Embryonic facial prominence (tissue), 1 donor: ENCODE data around the gene SKP1.

Experiments used
- DNase-seq: peaks from one replicate; pipeline ENCODE4 v3.0.0-alpha.2; 2016; ENCODE audit errors: extremely low spot score

The SKP1 gene

DNA sequence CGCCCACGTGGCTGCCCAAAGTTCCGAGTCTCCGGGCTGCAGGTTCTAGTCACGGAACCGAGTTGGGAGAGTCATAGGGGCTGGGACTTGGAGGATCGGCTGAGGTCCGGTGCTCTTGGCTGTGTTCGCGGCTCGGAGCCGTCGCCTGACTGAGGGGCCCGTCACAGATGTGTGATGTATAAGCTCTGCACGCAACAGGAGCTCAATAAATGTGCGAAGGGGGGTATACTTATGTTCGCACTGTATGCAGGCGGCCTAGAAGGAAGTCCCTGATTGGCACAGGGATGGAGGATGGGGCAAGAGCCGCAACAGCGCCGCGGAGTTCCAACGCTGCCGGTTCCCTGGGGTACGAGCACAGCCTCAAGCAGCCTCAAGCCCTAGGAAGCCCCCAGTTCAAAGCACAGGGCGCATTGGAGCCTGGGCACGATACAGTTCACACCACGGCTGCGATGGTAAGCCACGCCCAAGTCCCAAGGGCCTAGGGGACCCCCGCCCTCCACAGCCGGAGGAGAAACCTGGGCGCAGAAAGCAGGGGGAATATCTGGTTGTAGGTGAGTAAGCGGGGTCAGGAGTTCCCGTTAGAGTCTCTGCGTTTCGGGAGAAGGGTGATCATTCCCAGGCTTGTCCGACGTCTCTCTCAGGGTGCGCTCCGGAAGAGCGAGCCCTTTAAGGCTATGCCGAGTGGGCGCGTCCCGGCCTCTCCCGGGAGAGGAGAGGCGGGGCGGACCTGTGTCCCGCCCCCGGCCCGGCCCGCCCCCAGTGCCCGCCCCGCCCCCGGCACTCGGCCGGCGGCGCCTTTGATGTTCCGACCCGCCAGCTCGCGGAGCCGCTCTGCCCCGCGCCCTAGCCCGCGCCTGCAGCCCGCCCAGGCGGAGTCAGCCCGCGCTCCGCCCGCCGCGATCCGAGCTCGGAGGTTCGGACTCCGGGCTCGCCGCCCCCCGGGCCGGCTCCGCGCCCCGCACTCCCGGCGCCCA, 62.6 kb downstream of the SKP1 start, which contains the start of gene TCF7:
TSS of gene TCF7 (plus strand) at position 780 of the 974 bp plus-strand sequence. CDS start 226 bp downstream, outside the sequence.
- DNase-seq = peak; percentile 48

DNA sequence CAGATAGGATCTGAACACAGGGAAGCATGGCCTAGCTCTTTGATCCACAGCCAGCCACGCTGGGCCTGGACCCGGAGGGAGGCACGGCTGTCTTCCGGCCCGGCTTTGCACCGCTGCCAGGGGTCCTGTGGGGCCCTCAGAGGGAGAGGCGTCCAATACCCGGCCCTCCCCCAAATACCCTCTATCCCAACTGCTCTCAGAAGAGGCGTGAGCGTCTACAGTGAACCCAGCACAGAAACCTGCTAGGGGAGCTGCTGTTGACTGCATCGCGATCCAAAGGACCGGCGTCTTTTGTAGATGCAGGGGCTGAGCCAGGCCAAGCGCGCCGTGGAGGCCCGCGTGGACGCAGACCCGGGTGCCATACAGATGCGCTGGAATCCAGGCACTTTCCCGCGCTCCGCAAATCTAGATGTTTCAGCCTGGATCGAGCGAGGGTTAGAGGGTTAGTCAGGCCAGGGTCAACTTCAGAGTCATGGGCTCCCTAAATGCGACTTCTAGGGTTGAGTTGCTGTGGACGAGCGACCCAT, 63.3 kb downstream of the SKP1 start:
- no peak for DNase-seq

DNA sequence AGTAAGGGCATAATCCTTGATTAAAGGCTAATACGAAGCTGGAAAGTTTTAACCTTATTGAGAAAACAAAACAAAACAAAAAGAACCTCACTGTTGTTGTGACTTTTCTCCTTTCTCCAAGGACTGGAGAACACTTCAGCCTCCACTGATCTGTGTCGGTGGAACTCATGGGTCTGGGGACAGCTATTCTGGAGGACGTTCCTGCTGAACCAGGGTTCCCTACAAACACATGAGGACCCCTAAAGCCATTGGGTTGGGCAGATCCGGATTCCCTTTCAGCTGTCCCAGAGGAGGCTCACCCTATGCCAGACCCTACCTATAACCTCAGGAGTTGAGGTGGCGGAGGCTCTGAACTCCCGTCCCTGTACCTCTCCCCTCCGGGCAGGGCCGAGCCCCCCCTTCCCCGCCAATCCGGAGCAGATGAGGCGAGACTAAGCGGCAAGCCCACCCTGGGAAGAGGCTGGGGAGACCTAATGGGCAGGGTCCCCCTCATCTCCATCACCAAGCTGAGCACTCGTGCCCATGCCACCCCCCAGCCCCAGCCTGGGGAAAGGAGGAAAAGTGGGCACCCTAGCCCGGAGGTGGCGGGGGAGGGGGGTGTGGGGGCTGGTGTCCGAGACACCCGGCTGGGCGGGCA, 63.9 kb downstream of the SKP1 start:
- DNase-seq = no peak

DNA sequence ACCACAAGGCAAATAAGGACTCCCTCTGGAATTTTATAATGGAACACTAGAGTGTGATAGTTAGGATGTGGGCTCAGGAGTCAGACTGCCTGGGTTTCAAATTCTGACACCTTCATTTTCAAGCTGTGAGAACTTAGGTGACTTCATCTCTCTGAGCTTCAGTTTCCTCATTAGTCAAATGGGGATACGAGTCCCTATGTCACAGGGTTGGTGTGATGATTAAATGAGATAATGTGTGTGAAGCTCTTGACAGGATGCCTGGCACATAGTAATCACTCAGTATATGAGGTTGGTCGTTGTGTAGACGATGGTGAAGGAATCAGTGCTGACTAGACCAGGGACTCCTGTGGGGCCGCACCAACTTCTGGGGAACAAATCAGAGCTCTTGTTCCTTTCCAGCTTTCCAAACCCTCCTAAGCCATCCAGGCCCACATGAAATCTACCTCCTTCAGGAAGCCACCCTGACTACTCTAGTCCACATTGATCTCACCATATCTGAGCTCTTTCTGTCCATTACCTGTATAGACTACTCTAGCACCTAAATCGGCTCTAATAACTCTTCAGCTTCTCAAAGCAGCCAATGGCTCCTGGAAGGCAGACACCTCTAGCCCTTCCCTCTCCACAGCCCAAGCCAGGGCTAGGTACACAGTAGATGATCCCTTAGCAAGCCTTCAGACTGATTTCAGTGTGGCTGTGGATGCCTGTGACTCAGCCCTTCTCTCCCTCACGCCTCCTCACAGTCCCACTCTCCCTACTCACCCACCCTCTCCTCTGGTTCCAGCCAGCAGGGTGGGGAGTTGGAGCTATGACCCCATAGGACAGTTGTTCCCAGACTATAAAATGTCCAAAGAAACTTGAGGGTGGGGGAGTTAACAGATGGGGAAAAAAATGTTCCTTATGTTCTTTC, 64.8 kb downstream of the SKP1 start:
- no peak for DNase-seq

DNA sequence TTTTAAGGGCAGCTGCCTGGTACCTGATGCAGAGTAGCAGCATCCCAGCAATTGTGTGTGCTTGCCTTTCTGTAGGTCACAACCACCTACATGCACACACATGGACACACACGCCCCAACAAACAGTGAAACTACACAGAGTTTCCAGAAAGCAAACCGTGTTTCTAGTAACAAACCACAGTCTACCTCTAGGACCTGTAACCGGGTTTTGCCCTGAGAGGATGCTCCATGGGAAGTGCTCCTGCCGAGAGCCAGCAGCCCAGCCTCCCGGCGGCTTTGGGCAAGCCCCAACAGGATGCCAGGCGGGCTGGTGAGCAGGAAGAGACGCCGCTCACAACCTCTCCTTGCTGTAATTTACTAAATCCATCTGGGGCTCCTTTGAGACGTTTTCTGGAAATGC, 66.4 kb downstream of the SKP1 start:
- no peak for DNase-seq

DNA sequence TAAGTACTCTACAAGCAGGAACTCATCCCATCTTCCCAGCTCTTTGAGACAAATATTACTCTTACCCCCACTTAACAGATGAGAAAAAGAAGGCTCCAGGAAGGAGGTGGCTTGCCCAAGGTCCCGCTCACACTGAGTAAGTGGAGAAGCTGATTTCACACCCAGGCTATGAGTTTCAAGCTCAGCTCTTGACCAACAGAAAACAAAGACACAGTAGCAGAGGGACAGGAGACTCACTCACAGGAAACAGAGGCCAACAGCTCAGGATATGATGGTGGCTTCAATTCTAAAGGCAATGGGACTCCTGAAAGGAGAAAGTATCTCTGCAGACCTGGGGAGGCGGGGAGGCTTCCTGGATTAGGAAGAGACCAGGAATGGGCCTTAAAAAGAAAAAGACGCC, 69.0 kb downstream of the SKP1 start:
- DNase-seq = no peak

DNA sequence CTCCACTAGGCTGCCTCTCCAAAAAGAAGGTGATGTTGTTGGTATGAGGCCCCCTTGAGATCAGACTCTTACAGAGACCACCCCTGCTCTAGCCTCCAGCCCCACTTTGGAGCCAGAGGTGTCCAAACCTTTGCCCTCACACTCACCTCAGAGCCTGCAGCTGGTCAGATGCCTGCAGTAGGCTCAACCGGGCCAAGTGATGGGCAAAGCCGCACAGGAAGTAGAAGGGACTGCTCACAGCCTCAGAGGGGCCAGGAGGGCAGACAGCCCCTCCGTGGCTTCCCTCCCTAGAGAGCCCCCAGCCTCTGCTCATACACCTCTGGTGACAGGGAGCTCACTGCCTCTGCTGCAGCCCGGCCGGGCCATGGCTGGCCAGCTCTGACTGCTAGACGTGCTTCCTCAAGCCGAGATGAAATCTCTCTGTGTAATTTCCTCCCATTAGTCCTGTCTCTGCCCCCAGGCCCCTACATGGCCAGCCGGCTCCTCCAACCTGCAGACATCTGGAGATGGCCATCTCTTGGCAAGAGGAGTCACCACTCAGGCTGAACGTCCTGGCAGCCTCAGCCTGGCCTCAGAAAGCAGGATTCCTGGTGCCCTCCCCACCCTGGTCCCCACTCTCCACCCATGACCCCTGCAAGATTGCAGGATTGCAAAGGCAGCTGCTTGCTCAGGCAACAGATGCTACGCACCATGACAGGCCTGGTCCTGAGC, 69.6 kb downstream of the SKP1 start:
- no peak for DNase-seq

DNA sequence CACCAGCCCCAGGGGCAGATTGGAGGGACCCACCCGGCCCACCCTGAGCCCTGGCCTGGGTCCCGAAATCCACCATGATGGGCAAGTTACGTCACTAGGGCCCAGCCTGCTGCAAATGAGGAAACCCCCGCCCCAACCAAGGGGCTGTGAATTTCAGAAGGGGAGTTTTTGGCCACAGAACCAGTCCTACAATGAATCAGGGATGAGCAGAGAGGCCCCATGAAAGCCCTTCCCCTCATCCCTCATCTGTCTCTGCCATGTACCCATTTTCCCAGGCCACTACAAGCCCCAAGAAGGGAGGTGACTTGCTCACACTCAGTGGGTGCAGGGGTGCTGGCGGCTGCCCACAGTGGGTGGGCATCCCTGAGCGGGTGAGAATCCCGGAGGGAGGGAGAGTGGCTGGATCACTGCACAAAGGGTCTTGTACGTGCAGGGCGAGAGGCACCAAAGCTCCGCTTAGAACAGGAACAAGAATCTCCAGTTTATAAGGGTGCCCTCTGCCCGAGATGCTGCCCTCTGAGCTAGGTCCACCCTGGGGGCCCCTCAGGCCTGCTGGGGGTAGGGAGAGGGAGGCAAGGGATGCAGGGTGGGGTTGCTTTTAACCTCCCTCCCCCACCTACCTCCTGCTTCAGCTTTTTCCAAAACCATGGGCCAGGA, 72.6 kb downstream of the SKP1 start:
- no peak for DNase-seq

DNA sequence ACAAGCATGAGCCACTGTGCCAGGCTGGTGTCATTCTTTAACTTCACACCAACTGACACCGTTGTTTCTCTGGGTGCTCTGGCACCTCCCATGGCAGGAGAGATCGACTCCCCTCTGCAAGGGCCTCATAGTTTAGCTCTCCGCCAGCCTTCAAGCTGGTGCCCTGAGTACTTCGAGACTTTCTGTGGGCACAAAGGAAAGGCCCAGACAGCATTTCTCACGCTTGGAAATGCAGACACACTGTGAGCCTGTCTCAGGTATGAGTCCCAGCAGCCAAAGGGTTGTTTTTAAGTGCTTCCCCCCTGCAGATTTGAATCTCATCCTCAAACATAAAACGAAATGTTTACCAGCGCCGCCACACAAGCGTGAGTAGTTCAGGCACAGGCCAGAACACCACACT, 73.4 kb downstream of the SKP1 start:
- no peak for DNase-seq

DNA sequence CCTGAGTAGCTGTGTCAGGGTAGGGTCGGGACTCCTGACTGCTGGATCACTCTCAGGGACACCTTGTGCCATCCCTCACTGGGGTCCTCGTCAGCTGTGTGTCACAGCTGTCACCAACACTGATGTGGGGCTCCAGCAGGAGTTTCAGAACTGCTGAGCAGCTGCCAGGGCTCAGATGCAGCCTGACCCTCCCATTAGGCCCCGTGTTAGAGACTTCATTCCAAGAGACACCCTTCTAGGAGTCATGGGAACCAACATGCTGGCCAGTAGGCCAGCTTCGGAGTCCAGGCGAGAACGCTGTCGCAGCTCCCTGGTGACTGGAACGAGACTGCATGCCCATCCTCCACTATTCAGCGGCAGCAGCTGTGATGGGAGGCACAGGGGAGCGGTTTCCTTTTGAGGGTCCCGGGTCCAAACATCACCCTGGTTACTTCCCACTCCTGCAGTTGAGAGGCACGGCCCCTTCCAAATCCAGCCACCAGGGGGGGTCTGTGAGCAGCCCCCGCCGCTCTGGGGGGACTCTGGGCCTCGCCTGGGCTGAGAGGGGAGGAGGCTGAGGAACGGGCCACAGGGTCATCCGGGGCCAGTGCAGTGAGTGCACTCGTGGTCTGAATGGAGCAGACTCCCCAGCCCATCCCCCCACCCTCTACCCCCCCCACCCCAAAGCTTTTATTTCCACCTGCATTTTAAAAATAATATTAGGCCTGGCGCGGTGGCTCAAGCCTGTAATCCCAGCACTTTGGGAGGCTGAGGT, 74.9 kb downstream of the SKP1 start:
- no peak for DNase-seq

DNA sequence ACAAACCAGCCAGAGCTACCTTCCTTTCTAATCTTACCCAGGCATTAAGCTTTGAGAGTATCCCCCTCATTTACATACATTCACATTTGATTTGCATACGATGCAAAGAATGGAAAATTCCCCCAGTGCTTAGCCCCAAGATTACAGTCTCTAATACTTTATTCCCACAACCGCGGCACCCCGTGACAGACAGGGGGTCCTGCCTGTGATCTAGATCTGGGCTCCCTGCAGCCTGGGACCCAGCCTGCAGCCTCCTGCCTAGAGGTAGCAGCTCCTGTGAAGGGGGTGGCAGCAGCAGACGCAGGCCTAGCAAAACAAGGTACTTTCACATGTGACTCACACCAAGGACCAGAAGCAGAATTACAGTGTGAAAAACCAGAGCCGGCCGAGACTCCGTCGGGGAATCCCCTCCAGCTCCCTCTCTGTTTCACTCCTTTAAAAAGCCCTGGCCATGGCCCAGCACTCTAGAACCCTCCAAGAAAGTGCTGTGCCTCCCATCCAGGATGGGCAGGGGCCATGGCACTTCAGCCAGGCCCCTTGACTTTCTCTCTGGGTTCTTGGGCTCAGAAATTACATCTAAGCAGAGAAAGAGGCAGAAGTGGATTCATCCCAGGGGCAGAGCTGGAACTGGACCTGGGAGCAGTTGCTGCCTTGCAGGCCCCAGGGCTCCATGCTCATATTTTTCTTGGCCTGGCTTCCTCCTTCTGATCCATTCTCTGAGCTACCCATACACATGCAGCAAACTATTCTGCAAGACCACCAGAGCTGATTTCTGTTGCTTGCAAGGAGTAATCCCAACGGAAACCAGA, 76.3 kb downstream of the SKP1 start:
- DNase-seq = no peak

DNA sequence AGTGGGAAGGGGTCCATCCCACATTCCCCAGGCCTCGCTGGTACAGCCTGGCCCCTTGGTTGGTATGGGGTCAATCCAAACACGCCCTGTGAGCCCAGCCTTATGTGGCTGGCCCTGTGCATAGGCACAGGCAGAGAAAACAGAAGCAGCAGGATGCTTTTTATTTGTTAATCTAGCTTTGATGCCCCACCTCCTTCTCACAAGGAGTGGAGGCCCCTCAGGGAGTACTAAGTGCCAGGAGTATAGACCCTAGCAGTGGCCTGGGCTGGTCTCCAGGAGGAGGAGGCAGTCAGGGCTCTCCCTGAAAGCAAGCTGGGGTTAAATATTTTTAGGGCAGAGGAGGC, 76.8 kb downstream of the SKP1 start:
- DNase-seq = no peak

DNA sequence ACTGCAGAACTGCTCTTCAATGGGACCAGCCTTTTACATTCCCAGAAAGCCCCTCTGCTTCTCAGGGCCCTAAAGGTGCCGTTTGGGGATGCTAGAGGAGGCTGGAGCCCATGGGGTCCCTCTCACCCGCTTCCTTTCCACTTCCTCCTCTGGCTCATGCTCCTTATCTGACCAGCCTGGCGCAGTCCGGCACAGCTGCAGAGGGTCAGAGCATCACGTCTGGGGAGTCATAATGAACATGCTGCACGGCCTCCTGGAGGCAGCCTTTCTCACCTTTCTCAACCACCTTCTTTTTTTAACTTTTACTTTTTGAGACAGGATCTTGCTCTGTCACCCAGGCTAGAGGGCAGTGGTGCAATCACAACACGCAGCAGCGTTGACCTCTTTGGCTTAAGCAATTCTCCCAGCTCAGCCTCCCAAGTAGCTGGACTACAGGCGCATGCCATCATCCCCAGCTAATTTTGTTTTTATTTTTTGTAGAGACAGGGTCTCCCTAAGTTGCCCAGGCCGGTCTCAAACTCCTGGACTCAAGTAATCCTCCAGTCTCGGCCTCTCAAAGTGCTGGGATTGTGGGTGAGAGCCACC, 77.4 kb downstream of the SKP1 start:
- DNase-seq = no peak
